Thoracic aorta (tissue), 2 donors: Measurements from ENCODE around the gene DUSP10. TPM values are rescaled to one million over a fixed set of nuclear protein-coding genes. Genes with fewer than 3 reads are reported as not detected.

Experiments used
- ATAC-seq: fragments of 150-250 bp; one replicate; pipeline ENCODE4 v1.8.0; 2017; ENCODE audit warnings: low read depth; ENCODE audit not compliant: insufficient number of reproducible peaks, low FRiP score
- DNase-seq: peaks from one replicate; pipeline ENCODE4 v3.0.0-alpha.2; 2020; ENCODE audit warnings: low spot score
- H3K27ac ChIP-seq, 2 donors: fragments of 200-600 bp; sonication (generic); 1 replicate in 1 of 2; 2 replicates in 1 of 2; pipeline ENCODE4 v1.5.1; 2016; ENCODE audit warnings: mild to moderate bottlenecking in 2 of 2, moderate library complexity in 2 of 2
- H3K27me3 ChIP-seq: fragments of 200-600 bp; sonication (generic); replicated peaks from 2 replicates; pipeline ENCODE4 v1.6.0; 2016; ENCODE audit warnings: mild to moderate bottlenecking; ENCODE audit not compliant: insufficient read depth
- H3K36me3 ChIP-seq: fragments of 200-600 bp; sonication (generic); one replicate; pipeline ENCODE4 v1.5.1; 2016
- H3K4me1 ChIP-seq, 2 donors: fragments of 200-600 bp; sonication (generic); 1 replicate in 1 of 2; 2 replicates in 1 of 2; pipeline versions ENCODE4 v1.5.1 to v1.6.0; 2016; ENCODE audit warnings: low read depth in 2 of 2, mild to moderate bottlenecking in 1 of 2; ENCODE audit not compliant: control insufficient read depth in 1 of 2
- H3K4me3 ChIP-seq: fragments of 200-600 bp; sonication (generic); 2 replicates; pipeline ENCODE4 v1.5.1; 2016; ENCODE audit warnings: mild to moderate bottlenecking
- H3K9me3 ChIP-seq: fragments of 200-600 bp; sonication (generic); 2 replicates; pipeline ENCODE4 v1.5.1; 2016
- CTCF ChIP-seq: fragments of 200-600 bp; sonication (generic); IDR thresholded peaks from one replicate; pipeline ENCODE4 v1.5.1; 2019; ENCODE audit warnings: antibody characterized with exemption
- total RNA-seq, 2 donors: library from RNA; depleted of rRNA; stranded (reverse); fragments of >200 nt; gene quantifications; one replicate each; pipeline versions ENCODE4 v1.1.0 to v1.2.3, GENCODE V29; 2016

The DUSP10 gene
- total RNA-seq, 2 donors from 2014 or later = 2.3 to 10.4 TPM

- H3K9me3 ChIP-seq = no peaks in the 10 kb centered on the region
- no peak overlapping the region for H3K4me3 ChIP-seq
- TF ChIP-seq CTCF = no peak
- no peaks in the 10 kb centered on the region for H3K4me1 ChIP-seq
- H3K27me3 ChIP-seq = no peaks in the 10 kb centered on the region
- no peak overlapping the region for H3K27ac ChIP-seq
- no peak for DNase-seq
- ATAC-seq = no peak
- no peaks in the 10 kb centered on the region for H3K36me3 ChIP-seq
These were observed 16.6 kb upstream of the DUSP10 start for GRCh38 chr1:221758455-221758854.

GRCh38 chr1:221756830-221757551 is 15.1 kb upstream of the DUSP10 start:
- Histone ChIP-seq H3K4me1 (no peaks in the 10 kb centered on the region), H3K36me3 (no peaks in the 10 kb centered on the region), H3K9me3 (no peaks in the 10 kb centered on the region), H3K27ac (no peak overlapping the region), H3K27me3 (no peaks in the 10 kb centered on the region), H3K4me3 (no peak overlapping the region)
- DNase-seq (no peak), ATAC-seq (no peak)
- no peak for TF ChIP-seq CTCF

- Histone ChIP-seq H3K36me3 (no peaks in the 10 kb centered on the region), H3K4me3 (no peak overlapping the region), H3K9me3 (no peaks in the 10 kb centered on the region), H3K27ac (no peak overlapping the region), H3K27me3 (no peaks in the 10 kb centered on the region), H3K4me1 (no peaks in the 10 kb centered on the region)
- DNase-seq (no peak), ATAC-seq (no peak)
- no peak for TF ChIP-seq CTCF
These were observed 11.9 kb upstream of the DUSP10 start for GRCh38 chr1:221753828-221754188.

GRCh38 chr1:221751226-221751887 is 9.5 kb upstream of the DUSP10 start:
- no peak overlapping the region for H3K27ac ChIP-seq
- no peaks in the 10 kb centered on the region for H3K9me3 ChIP-seq
- TF ChIP-seq CTCF = no peak
- no peak for ATAC-seq
- DNase-seq = no peak
- H3K27me3 ChIP-seq = no peaks in the 10 kb centered on the region
- H3K4me3 ChIP-seq = no peak overlapping the region
- no peaks in the 10 kb centered on the region for H3K36me3 ChIP-seq
- no peaks in the 10 kb centered on the region for H3K4me1 ChIP-seq

GRCh38 chr1:221748981-221749380 is 7.1 kb upstream of the DUSP10 start:
- no peak for TF ChIP-seq CTCF
- H3K4me1 ChIP-seq = no peaks in the 10 kb centered on the region
- H3K4me3 ChIP-seq = no peak overlapping the region
- no peaks in the 10 kb centered on the region for H3K9me3 ChIP-seq
- DNase-seq (no peak), ATAC-seq (no peak)
- H3K36me3 ChIP-seq = no peaks in the 10 kb centered on the region
- no peaks in the 10 kb centered on the region for H3K27me3 ChIP-seq
- no peak overlapping the region for H3K27ac ChIP-seq
